Measurements from ENCODE around the gene SEMA5B.

Gene SEMA5B

GRCh38 chr3:122890077-122890719, 137.4 kb downstream of the SEMA5B start:
- no peak for DNase-seq

GRCh38 chr3:122886946-122887345, 140.6 kb downstream of the SEMA5B start:
- no peak for DNase-seq

DNA sequence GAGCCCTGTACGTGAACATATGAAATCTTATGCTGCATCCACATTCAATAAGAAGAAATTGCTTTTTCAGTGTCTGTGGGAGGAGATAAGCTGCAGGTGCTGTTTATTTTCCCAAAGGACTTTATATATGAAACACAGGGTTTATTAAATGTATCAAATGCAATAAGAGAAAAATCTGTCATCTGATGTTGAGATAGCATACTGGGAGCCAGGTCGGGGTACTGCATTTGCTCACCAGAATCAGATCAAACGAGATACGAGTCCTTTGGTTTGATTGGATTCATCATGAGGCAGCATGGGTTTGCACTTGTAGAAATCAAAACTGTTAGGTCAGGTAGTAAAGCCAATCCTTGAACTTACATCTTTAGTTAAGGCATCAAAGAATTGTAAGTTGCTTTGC, 141.3 kb downstream of the SEMA5B start:
- DNase-seq: no peak

DNA sequence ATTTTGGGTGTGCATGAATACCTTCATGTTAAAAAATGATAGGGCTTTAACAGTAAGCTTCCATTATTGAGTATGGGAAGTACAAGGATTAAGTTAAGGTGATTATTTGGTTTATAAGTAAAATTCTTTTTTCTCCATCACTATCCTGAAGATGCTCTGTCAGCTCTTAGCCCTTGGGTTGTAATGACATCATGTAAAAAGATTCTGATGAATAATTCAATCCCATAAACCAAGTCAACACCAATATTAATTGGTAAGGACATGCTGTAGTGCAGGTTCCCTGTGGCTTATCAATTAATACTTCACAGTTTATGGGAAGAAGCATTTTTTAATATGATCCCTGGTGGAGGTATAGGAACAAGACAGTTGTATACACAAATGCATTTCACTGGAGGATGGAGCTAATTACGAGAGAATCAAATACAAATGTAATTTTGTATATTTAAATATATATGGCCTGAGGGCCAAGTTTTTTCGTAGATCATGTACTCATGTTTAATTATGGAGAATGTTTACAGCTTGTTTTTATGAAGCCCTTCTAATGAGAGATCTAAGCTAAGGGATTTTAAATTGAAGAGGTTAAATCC, 145.1 kb downstream of the SEMA5B start:
- no peak for DNase-seq

DNA sequence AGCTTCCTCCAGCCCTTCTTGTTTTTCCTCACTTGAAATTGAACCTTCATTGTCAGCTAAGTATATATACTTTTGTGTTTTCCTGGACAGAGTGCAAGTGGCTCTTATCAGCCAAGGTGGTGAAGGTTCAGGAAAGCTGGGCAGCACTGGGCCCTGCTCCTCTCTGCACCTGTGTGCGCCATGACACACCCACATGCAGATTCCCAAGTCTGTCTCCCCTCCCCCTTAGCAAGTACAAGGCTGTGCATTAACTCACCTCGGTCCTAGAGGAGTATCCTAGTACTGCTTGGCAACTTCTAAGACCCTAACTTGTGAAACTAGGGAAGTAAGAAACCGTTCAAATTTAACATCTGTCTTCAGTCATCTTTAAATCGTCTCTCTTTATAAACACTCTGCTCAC, 146.9 kb downstream of the SEMA5B start:
- no peak for DNase-seq

- no peak for DNase-seq
Measured at GRCh38 chr3:122880173-122880572, 147.4 kb downstream of the SEMA5B start.

DNA sequence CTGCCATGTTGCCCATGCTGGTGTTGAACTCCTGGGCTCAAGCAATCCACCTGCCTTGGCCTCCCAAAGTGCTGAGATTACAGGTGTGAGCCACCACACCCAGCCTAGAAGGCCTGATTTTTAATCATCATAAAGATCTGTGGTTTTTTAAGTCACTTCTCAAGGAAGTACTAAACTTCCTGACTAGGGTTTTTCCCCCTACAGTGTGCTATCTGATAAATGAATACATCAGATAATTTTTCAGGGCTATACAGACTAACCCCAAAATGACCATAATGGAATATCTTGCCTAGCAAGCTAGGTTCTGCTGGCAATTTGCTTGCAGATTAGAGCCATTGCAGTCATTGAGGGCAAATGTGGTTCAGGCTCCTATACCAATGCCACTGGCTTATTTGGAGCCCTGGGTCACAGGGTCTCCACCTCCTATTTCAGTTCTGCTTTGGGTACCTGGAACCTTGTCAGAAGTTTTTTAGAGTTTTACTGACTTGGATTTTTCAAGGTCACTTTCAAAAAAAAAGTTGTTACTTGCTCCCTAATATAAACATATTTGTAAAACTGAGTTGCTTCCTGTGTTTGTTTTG, 151.9 kb downstream of the SEMA5B start:
- DNase-seq: no peak

DNA sequence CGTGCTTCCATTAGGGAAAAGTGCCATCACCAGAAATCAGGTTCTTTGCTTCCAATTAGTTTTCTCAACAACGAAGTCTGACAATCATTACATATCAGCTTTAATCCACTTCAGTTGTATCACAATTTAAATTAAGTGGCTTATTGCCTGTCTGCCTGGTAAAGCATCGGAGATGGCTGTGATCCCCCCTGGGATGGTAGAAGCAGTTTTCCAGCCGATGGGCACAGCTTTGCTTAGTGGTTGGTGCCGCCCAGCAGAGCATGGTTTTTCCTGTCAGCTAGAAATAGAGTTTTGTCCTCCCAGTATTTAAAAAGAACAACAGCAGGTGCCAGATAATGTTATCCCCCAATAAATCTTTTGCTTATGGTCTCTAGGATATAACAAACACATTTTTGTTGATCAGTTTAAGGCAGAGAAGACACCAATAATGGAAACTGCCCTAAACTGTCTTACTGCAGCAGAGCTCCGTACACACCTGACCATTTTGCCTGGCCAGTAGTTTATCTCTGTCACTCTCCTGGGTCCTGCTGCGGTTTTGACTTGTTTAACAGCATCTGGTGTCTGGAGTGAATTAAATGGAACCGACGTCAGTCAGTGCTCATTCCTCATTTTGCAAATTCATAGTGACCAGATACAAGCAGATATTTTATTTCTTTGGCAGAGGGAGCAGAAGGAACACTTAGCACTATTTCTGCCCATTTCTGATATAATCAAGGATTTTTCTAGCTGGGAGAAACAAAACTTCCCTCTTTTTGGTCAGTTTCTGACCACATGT, 153.6 kb downstream of the SEMA5B start:
- DNase-seq: no peak

GRCh38 chr3:122868322-122868721, 159.2 kb downstream of the SEMA5B start:
- DNase-seq: no peak

- no peak for DNase-seq
Measured at GRCh38 chr3:122864498-122864897, 163.1 kb downstream of the SEMA5B start.

DNA sequence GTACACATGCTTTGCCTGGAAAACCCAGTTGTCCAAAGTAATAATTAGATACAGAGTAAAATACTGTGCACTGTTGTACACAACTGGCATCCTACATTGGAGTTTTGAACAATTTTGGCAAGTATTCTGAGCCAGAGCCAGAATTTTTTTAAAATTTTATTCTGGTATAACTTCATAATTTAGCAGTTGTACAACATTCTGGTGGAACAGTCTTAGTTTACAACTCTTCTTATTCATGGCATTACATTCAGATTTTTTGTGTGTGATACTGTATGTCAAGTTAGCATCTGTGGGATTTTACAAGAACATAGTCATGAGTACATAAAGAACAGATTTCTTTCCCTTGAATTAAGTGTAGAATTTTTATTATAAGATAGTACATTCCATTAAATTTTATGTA, 165.2 kb downstream of the SEMA5B start:
- DNase-seq: no peak
